Fibroblast of the aortic adventitia (primary cell): ENCODE results near the gene DNAAF5. TPM values are rescaled to one million over a fixed set of nuclear protein-coding genes. Genes with fewer than 3 reads are reported as not detected.

ENCODE experiments used
- DNase-seq: peaks from one replicate; pipeline ENCODE4 v3.0.0-alpha.2; 2010; ENCODE audit warnings: low read depth
- H3K4me3 ChIP-seq: 2 replicates; pipeline ENCODE4 v1.5.1; 2011; ENCODE audit warnings: low read depth, mild to moderate bottlenecking, control low read depth, low read length, moderate library complexity
- total RNA-seq: library from RNA; depleted of rRNA; stranded (reverse); fragments of >200 nt; gene quantifications from 2 replicates; pipeline ENCODE4 v1.2.3, GENCODE V29; 2012; ENCODE audit warnings: low replicate concordance
- TF ChIP-seq, protein P1 (sequence below): IDR thresholded peaks from 2 replicates; pipeline ENCODE4 v1.5.1; 2011; ENCODE audit warnings: mild to moderate bottlenecking, low read length, control low read depth, inconsistent platforms; ENCODE audit not compliant: insufficient read depth

DNAAF5 gene
- total RNA-seq, 1 donor, result 22.0 TPM

DNA sequence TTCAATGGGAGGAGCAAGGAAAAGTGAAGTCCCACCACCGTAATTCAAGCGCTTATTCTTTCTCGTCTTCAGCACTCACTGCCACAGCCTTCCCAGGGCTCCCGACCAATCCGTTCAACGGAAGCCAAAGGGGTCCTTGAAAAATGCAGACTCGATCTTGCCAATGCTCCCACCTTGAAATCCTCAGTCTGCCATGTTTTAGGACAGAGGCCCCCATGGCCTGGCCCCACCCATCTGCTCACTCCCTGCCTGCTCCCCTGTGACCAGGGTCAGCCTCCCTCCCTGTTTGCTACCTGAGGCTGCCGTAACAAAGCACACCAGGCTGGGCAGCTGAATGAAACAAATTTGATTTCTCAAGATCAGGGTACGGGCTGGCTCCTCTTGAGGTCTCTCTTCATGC lies 3.0 kb upstream of the DNAAF5 start:
- no peak for DNase-seq
- H3K4me3 ChIP-seq, result no peak overlapping the region
- TF ChIP-seq, protein P1, sequence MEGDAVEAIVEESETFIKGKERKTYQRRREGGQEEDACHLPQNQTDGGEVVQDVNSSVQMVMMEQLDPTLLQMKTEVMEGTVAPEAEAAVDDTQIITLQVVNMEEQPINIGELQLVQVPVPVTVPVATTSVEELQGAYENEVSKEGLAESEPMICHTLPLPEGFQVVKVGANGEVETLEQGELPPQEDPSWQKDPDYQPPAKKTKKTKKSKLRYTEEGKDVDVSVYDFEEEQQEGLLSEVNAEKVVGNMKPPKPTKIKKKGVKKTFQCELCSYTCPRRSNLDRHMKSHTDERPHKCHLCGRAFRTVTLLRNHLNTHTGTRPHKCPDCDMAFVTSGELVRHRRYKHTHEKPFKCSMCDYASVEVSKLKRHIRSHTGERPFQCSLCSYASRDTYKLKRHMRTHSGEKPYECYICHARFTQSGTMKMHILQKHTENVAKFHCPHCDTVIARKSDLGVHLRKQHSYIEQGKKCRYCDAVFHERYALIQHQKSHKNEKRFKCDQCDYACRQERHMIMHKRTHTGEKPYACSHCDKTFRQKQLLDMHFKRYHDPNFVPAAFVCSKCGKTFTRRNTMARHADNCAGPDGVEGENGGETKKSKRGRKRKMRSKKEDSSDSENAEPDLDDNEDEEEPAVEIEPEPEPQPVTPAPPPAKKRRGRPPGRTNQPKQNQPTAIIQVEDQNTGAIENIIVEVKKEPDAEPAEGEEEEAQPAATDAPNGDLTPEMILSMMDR, result no peak

DNA sequence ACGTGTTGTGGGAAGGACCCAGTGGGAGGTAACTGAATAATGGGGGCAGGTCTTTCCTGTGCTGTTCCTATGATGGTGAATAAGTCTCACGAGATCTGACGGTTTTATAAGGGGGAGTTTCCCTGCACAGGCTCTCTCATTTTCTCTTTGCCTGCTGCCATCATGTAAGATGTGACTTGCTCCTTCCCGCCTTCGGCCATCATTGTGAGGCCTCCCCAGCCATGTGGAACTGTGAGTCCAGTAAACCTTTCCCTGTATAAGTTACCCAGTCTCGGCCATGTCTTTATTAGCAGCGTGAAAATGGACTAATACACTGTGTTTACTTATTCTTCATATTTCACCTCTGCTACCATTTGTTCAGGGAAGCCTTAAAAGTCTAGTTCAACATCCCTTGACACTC lies 2.2 kb upstream of the DNAAF5 start:
- TF ChIP-seq, protein P1, result no peak
- H3K4me3 ChIP-seq, result no peak overlapping the region
- no peak for DNase-seq

DNA sequence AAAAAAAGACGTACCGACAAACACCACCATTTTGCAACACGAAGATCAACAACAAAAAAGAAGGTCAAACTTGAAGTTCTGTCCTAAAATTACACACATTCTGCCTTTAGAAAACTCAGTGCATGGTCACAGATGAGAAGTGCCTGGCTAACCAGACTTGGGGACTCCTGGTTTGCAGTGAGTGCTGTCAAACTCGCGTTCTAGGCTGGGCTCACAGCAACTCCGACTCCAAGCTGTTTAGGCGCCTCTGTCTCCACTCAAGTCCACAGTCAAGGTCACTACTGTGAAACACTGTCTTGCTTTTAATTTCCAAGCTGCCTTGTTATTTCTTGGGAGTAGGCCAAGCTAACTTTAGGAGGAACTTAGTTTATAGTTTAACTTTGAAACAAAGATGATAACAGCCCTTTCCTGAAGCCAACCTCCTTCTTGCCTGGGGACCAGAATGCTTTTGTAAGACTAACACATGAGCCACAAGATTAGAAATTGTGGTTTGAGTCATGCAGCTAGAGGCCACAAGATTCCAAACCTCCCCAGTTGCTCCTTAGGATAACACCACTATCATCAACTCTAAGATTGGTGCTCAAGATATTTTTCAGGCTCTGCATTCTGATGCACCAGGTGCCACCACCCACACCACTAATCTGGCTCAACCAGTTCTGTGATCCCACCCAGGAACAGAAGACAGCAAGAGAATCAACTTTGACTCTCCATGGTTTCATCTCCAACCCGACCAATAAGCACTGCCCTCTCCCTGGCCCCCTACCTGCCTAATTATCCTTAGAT lies 1.1 kb upstream of the DNAAF5 start:
- DNase-seq, result peak; percentile 77
- TF ChIP-seq, protein P1, result no peak
- H3K4me3 ChIP-seq, result peak overlapping the region; percentile 73

DNA sequence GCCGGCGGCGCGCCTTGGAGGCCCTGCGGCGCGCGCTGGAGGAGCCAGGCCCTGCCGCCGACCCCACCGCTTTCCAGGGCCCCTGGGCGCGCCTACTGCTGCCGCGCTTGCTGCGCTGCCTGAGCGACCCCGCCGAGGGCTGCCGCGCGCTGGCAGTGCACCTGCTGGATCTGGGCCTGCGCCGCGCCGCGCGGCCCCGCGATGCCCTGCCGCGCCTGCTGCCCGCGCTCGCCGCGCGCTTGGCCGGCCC lies 280 bp downstream of the DNAAF5 start:
- H3K4me3 ChIP-seq, result peak overlapping the region; percentile 73
- TF ChIP-seq, protein P1, result no peak
- DNase-seq, result no peak

DNA sequence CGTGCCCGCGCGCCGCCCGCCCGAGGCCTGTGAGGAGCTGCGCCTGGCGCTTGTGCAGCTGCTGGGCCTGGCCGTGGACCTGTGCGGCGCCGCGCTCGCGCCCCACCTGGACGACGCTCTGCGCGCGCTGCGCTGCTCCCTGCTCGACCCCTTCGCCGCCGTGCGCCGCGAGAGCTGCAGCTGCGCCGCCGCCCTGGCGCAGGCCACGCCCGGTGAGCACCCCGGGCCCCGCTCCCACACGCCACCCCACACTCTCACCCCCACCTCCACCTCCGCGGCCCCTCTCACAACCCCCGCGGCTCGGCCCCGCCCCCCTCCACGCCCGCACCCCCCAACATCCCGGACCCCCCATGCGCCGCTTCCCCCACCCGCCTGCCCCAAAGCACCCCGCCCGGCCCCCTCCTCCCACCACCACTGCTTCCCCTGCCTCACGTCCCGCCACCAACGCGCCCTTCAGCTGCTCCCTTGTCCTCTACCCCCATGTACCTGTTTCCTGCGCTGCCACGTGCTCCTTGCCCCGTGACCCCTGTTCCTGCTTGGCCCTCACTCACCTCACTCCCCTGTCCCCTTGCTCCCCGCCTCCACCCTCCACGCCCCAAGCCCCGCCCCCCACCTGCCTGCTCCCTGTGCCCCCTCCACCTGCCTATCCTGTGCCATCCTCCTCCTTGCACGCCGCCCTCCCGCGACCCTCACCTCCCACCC lies 756 bp downstream of the DNAAF5 start, which contains the start of gene PRKAR1B:
PRKAR1B (minus strand) TSS at position 178 of the 702 bp plus-strand sequence. CDS start 15,776 bp downstream, outside the sequence.
- H3K4me3 ChIP-seq, result peak within 1 kb of the TSS; percentile 73
- TF ChIP-seq, protein P1, result no peak
- no peak for DNase-seq

DNA sequence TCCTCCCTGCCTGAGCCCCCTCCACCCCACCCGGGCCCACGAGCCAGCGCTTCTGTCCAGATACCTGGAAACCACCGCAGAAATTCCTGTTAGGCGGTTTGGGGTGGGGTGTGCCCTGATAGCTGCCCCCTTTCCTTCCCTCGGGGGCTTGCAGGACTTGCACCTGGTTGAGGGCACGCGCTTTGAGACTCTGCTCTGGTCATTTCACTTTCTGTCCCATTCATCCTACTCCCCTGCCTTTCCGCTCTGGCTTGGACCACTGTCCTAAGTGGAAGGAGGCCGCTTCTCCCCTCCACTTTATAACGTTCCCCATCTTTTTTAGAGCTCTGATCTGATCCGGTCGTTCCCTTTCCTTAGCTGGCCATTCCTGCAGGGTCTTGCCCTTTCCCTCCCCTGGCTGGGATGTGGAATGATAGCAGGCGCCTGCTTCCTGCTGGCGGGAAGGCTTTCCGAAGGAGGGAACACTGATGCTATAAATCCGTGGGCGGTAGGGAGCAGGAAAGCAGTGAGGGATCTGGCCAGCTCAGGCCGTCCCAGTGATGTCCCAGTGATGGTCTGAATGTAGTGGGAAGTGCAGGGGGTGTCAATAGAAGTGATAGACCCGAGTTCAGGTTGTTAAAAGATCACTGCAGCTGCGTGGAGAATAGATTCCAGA lies 1.4 kb downstream of the DNAAF5 start:
- DNase-seq, result peak; percentile 23
- TF ChIP-seq, protein P1, result peak; percentile 6
- H3K4me3 ChIP-seq, result peak overlapping the region; percentile 73
